GM13976 (cell line): Measurements from ENCODE around the gene PIK3AP1.

Source experiments
- DNase-seq: peaks from one replicate; pipeline ENCODE4 v3.0.0; 2012; ENCODE audit warnings: low spot score
- in situ Hi-C: fragments of 300-500 bp; cut with MboI; formaldehyde crosslinking; loops from one replicate; pipeline ENCODE4 v1.12.0; 2022; ENCODE audit warnings: low sequenced_read_pairs, mixed read lengths, inconsistent platforms; ENCODE audit not compliant: unreplicated experiment
- TF ChIP-seq, protein P1 (sequence below): IDR thresholded peaks from 2 replicates; pipeline ENCODE4 v1.5.1; 2012; ENCODE audit warnings: borderline replicate concordance, mild to moderate bottlenecking; ENCODE audit not compliant: insufficient read depth; ENCODE audit errors: extremely low read depth, missing control alignments, control extremely low read depth

The PIK3AP1 gene

DNA sequence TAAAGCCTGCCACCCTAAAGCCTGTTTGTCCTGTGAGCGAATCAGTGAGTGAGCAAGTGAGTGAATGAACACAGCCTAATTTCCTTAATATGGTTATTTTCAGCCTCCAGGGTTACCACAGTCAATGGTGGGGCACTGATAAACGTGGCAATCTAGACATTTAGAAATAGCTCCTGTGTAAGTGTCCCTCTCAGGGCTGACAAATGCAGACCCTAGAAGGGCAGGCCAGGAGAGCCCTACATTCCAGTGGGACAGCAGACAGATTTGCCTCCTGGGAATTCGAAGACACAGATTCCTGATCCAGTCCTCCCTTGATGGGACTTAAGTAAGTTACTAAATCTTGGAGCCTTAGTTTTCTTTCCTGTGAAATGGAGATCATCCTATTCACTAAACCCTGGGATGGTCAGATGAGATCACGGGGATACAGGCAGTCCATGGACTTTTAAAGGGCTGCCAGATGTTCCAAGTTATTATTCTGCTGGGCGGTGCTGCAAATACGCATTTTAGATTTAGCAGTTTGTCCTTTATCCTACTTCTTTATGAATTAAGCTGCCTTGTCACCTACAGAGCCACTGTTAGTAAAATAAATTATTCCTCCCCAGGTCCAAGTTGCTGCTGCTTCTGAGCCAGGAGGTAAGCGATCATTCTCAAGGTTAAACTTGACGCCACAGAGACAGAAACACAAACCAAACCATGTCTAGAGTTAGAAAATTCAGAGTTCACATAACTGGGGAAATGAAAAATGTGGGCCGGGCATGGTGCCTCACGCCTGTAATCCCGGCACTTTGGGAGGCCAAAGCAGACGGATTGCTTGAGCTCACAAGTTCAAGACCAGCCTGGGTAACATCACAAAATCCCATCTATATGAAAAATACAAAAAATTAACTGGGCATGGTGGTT is 78.7 kb downstream of the PIK3AP1 start:
- in situ Hi-C loops, result loop anchor here (5.0 to 25.0 kb wide), 3 partner anchors 76 to 371 kb away; no protein-coding TSS in a partner anchor
- TF ChIP-seq, protein P1, sequence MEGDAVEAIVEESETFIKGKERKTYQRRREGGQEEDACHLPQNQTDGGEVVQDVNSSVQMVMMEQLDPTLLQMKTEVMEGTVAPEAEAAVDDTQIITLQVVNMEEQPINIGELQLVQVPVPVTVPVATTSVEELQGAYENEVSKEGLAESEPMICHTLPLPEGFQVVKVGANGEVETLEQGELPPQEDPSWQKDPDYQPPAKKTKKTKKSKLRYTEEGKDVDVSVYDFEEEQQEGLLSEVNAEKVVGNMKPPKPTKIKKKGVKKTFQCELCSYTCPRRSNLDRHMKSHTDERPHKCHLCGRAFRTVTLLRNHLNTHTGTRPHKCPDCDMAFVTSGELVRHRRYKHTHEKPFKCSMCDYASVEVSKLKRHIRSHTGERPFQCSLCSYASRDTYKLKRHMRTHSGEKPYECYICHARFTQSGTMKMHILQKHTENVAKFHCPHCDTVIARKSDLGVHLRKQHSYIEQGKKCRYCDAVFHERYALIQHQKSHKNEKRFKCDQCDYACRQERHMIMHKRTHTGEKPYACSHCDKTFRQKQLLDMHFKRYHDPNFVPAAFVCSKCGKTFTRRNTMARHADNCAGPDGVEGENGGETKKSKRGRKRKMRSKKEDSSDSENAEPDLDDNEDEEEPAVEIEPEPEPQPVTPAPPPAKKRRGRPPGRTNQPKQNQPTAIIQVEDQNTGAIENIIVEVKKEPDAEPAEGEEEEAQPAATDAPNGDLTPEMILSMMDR, result no peak
- no peak for DNase-seq

DNA sequence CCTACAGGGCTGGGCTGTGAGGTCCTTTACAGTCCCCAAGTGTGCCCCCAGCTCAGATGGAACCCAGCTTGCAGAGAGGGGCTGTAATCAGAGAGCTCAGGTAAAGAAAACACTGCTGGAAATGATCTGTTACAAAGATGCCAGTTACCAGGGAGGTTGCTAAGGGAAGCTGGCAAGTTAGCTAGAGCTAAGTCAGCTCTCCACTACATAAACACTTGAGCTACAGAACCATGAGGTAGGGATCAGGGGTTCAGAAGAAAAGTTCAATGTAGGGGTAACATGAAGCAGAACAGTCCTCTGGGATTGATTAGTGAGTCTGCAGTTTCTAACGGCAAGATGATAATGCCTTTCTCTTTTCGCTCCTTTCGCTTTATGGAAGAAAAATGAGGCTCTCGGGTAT is 80.4 kb downstream of the PIK3AP1 start:
- in situ Hi-C loops, result loop anchor here (5.0 to 25.0 kb wide), 3 partner anchors 77 to 372 kb away; no protein-coding TSS in a partner anchor
- TF ChIP-seq, protein P1, result no peak
- DNase-seq, result no peak

DNA sequence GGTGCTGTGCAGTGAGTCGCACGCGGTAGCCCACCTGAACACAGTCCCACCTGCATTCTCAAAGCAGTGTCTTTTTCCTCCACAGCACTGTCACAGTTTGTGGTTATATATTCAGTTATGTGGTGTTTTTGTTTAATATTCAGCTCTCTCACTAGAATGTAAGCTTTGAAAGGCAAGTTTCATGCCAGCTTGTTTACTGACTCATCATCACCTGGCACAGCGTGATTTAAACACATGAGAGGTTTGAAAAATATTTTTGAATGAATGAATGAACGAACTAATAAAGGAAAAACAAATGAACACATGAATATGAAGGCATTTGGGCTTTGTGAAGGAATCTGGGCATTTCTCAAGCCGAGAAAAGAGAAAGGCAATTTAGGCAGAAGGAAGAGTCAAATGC is 81.6 kb downstream of the PIK3AP1 start:
- no peak for DNase-seq
- in situ Hi-C loops, result loop anchor here (25.0 kb wide), 1 partner anchor 374 kb away; no protein-coding TSS in a partner anchor
- TF ChIP-seq, protein P1, result no peak

DNA sequence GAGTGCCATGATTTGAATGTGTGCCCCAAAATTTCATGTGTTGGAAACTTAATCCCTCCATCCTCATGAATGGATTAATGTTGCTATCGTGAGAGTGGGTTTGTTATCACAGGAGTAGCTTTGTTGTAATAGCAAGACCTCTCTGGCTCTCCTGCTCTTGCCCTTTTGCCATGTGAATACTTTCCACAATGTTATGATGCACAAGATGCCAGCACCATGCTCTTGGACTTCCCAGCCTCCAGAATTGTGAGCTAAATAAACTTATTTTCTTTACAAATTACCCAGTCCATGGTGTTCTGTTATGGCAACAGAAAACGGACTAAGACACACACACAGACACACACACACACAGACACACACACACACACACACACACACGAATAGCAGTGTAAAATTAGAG is 82.2 kb downstream of the PIK3AP1 start:
- TF ChIP-seq, protein P1, result no peak
- in situ Hi-C loops, result loop anchor here (25.0 kb wide), 1 partner anchor 374 kb away; no protein-coding TSS in a partner anchor
- no peak for DNase-seq

DNA sequence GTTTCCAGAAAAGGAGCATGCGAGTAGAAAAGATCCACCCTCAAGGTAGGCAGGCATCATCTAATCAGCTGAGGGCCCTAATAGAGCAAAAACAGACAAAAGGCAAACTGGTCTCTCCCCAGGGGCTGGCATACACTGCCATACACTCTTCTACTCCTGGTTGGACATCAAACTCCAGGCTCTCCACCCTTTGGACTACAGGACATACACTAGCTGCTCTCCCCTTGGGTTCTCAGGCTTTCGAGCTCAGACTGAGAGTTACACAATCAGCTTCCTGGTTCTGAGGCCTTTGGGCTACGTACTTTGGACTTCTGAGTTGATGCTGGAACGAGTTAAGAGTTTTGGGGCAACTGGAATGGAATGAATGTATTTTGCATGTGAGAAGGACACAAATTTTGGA is 82.6 kb downstream of the PIK3AP1 start:
- DNase-seq, result no peak

DNA sequence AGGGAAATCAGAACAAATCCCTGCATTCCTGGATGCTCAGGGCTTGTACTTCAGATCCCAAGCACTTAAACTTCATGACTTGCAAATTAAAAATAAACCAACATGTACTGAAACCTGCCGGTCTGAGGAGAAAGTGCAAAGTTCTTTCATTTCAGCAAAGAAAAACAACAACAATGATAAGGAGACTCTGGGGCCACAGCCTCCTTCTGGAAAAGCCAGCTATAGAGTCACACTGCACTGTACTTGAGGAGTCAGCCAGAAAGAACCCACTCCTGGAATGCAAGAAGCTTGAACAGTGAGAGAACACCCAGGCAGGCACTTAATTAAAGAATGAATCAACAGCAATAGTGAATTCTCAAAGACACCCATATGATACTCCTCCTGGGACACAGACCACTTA is 83.8 kb downstream of the PIK3AP1 start:
- no peak for DNase-seq
- TF ChIP-seq, protein P1, result no peak
- in situ Hi-C loops, result loop anchor here (25.0 kb wide), 1 partner anchor 376 kb away; no protein-coding TSS in a partner anchor

More for the DNA sequence above, 82.6 kb downstream of the PIK3AP1 start:
- TF ChIP-seq, protein P1, result no peak
- in situ Hi-C loops, result loop anchor here (25.0 kb wide), 1 partner anchor 375 kb away; no protein-coding TSS in a partner anchor
